HEK293 (cell line): ENCODE results near the gene LEUTX.

Source experiments
- KLF1 ChIP-seq: fragments of 450-650 bp; formaldehyde crosslinking; IDR thresholded peaks from 2 replicates; pipeline ENCODE4 v1.5.1; 2016; ENCODE audit warnings: missing biosample characterization, missing genetic modification characterization
- OVOL3 ChIP-seq: fragments of 450-650 bp; formaldehyde crosslinking; IDR thresholded peaks from 2 replicates; pipeline ENCODE4 v1.5.1; 2016; ENCODE audit warnings: missing biosample characterization, missing genetic modification characterization
- SP7 ChIP-seq: fragments of 450-650 bp; formaldehyde crosslinking; IDR thresholded peaks from 2 replicates; pipeline ENCODE4 v1.5.1; 2016; ENCODE audit warnings: missing biosample characterization, missing genetic modification characterization
- TSHZ1 ChIP-seq: fragments of 450-650 bp; formaldehyde crosslinking; IDR thresholded peaks from 2 replicates; pipeline ENCODE4 v1.5.1; 2016; ENCODE audit warnings: missing biosample characterization, missing genetic modification characterization, borderline replicate concordance
- YY1 ChIP-seq: fragments of 450-650 bp; formaldehyde crosslinking; IDR thresholded peaks from 2 replicates; pipeline ENCODE4 v1.5.1; 2018; ENCODE audit warnings: missing biosample characterization, missing genetic modification characterization
- ZBTB20 ChIP-seq: fragments of 450-650 bp; formaldehyde crosslinking; IDR thresholded peaks from 2 replicates; pipeline ENCODE4 v1.5.1; 2016; ENCODE audit warnings: missing biosample characterization, missing genetic modification characterization
- ZFP41 ChIP-seq: fragments of 450-650 bp; formaldehyde crosslinking; IDR thresholded peaks from 2 replicates; pipeline ENCODE4 v1.5.1; 2016; ENCODE audit warnings: missing biosample characterization, missing genetic modification characterization, borderline replicate concordance
- ZNF146 ChIP-seq: fragments of 450-650 bp; formaldehyde crosslinking; IDR thresholded peaks from 2 replicates; pipeline ENCODE4 v1.5.1; 2016; ENCODE audit warnings: missing biosample characterization, missing genetic modification characterization
- ZNF155 ChIP-seq: fragments of 450-650 bp; formaldehyde crosslinking; IDR thresholded peaks from 2 replicates; pipeline ENCODE4 v1.5.1; 2016; ENCODE audit warnings: missing biosample characterization, missing genetic modification characterization
- ZNF2 ChIP-seq: fragments of 450-650 bp; formaldehyde crosslinking; IDR thresholded peaks from 2 replicates; pipeline ENCODE4 v1.5.1; 2016; ENCODE audit warnings: missing biosample characterization, missing genetic modification characterization
- ZNF223 ChIP-seq: fragments of 450-650 bp; formaldehyde crosslinking; IDR thresholded peaks from 2 replicates; pipeline ENCODE4 v1.5.1; 2016; ENCODE audit warnings: missing biosample characterization, missing genetic modification characterization
- ZNF324 ChIP-seq: fragments of 450-650 bp; formaldehyde crosslinking; IDR thresholded peaks from 2 replicates; pipeline ENCODE4 v1.5.1; 2016; ENCODE audit warnings: missing biosample characterization, missing genetic modification characterization
- ZNF37A ChIP-seq: fragments of 450-650 bp; IDR thresholded peaks from 2 replicates; pipeline ENCODE4 v1.5.1; 2018; ENCODE audit warnings: missing biosample characterization, missing genetic modification characterization
- ZNF398 ChIP-seq: fragments of 450-650 bp; formaldehyde crosslinking; IDR thresholded peaks from 2 replicates; pipeline ENCODE4 v1.5.1; 2017; ENCODE audit warnings: missing biosample characterization, missing genetic modification characterization
- ZNF558 ChIP-seq: fragments of 450-650 bp; formaldehyde crosslinking; IDR thresholded peaks from 2 replicates; pipeline ENCODE4 v1.5.1; 2016; ENCODE audit warnings: missing biosample characterization, missing genetic modification characterization
- ZNF585B ChIP-seq: fragments of 450-650 bp; formaldehyde crosslinking; IDR thresholded peaks from 2 replicates; pipeline ENCODE4 v1.5.1; 2016; ENCODE audit warnings: missing biosample characterization, missing genetic modification characterization
- ZNF623 ChIP-seq: fragments of 450-650 bp; formaldehyde crosslinking; IDR thresholded peaks from 2 replicates; pipeline ENCODE4 v1.5.1; 2016; ENCODE audit warnings: missing biosample characterization, missing genetic modification characterization
- ZNF626 ChIP-seq: fragments of 450-650 bp; sonication (Bioruptor Pico); formaldehyde crosslinking; IDR thresholded peaks from 2 replicates; pipeline ENCODE4 v1.5.1; 2018; ENCODE audit warnings: missing biosample characterization, missing genetic modification characterization, inconsistent platforms
- ZNF76 ChIP-seq: fragments of 450-650 bp; formaldehyde crosslinking; IDR thresholded peaks from 2 replicates; pipeline ENCODE4; 2016; ENCODE audit warnings: low read depth, missing biosample characterization, missing genetic modification characterization, borderline replicate concordance
- ZSCAN30 ChIP-seq: fragments of 450-650 bp; IDR thresholded peaks from 2 replicates; pipeline ENCODE4 v1.5.1; 2018; ENCODE audit warnings: missing biosample characterization, mild to moderate bottlenecking, missing genetic modification characterization, moderate library complexity
- TF ChIP-seq, protein P1 (sequence below): fragments of 450-650 bp; formaldehyde crosslinking; IDR thresholded peaks from 2 replicates; pipeline ENCODE4 v1.5.1; 2016; ENCODE audit warnings: missing biosample characterization, missing genetic modification characterization
- TF ChIP-seq, protein P2 (sequence below): fragments of 450-650 bp; formaldehyde crosslinking; IDR thresholded peaks from 2 replicates; pipeline ENCODE4 v1.5.1; 2016; ENCODE audit warnings: missing biosample characterization, missing genetic modification characterization, low read depth
- TF ChIP-seq, protein P3 (sequence below): fragments of 450-650 bp; formaldehyde crosslinking; IDR thresholded peaks from 2 replicates; pipeline ENCODE4 v1.5.0; 2017; ENCODE audit warnings: missing biosample characterization, missing genetic modification characterization, borderline replicate concordance
- TF ChIP-seq, protein P4 (sequence below): fragments of 450-650 bp; formaldehyde crosslinking; IDR thresholded peaks from 2 replicates; pipeline ENCODE4 v1.5.1; 2016; ENCODE audit warnings: missing biosample characterization, missing genetic modification characterization

Gene LEUTX

DNA sequence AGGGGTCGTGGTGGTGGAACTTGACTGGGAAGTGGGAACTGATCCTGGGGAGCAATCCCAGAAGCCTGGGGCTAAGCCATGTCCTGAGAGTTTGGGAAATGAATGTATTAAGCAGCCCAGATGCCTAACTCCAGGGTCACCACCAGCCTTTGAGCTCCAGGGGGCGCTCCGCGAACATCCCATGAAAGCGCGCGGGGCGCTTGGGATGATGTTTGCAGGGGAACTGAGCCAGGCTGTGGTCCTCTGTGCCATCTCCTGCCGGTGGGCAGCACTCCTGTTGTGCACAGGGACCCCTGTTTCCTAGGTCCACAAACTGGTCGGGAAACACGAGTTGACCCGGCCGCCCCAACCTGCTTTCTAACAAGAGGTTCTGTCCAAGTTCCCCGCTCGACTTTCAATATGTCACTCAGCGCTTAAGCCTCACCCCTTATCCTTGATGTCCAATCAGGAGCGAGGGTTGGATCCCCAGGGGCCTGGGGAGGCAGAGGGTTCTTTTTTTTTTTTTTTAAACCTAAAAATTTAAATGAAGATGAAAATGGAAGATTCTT lies 14.4 kb downstream of the LEUTX start (continued):
- TF ChIP-seq ZNF155 (tag by site-specific recombination) = no peak
- peak; percentile 85 for TF ChIP-seq SP7
- no peak for TF ChIP-seq ZFP41
- no peak for TF ChIP-seq ZNF398
- TF ChIP-seq ZNF558 (tag by site-specific recombination) = 0 out of 2 replicates have a peak, but pooled peaks have one; percentile 23
- no peak for TF ChIP-seq YY1
- peak; percentile 79 for TF ChIP-seq ZNF76
- TF ChIP-seq ZNF324 = 0 out of 2 replicates have a peak, but pooled peaks have one; percentile 60
- no peak; the same call in 1 of the 2 replicates for TF ChIP-seq TSHZ1 (tag by site-specific recombination)
- TF ChIP-seq, protein P1, sequence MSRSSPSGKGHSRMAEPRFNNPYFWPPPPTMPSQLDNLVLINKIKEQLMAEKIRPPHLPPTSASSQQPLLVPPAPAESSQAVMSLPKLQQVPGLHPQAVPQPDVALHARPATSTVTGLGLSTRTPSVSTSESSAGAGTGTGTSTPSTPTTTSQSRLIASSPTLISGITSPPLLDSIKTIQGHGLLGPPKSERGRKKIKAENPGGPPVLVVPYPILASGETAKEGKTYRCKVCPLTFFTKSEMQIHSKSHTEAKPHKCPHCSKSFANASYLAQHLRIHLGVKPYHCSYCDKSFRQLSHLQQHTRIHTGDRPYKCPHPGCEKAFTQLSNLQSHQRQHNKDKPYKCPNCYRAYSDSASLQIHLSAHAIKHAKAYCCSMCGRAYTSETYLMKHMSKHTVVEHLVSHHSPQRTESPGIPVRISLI = peak; percentile 69; the same call in 1 of the 2 replicates
- 0 out of 2 replicates have a peak, but pooled peaks have one; percentile 10 for TF ChIP-seq ZSCAN30
- no peak for TF ChIP-seq ZNF146 (tag by site-specific recombination)
- TF ChIP-seq OVOL3 (tag by site-specific recombination) = no peak
- TF ChIP-seq ZNF626 (tag by site-specific recombination) = no peak
- TF ChIP-seq KLF1 = no peak
- TF ChIP-seq, protein P2, sequence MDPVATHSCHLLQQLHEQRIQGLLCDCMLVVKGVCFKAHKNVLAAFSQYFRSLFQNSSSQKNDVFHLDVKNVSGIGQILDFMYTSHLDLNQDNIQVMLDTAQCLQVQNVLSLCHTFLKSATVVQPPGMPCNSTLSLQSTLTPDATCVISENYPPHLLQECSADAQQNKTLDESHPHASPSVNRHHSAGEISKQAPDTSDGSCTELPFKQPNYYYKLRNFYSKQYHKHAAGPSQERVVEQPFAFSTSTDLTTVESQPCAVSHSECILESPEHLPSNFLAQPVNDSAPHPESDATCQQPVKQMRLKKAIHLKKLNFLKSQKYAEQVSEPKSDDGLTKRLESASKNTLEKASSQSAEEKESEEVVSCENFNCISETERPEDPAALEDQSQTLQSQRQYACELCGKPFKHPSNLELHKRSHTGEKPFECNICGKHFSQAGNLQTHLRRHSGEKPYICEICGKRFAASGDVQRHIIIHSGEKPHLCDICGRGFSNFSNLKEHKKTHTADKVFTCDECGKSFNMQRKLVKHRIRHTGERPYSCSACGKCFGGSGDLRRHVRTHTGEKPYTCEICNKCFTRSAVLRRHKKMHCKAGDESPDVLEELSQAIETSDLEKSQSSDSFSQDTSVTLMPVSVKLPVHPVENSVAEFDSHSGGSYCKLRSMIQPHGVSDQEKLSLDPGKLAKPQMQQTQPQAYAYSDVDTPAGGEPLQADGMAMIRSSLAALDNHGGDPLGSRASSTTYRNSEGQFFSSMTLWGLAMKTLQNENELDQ = no peak
- TF ChIP-seq, protein P3, sequence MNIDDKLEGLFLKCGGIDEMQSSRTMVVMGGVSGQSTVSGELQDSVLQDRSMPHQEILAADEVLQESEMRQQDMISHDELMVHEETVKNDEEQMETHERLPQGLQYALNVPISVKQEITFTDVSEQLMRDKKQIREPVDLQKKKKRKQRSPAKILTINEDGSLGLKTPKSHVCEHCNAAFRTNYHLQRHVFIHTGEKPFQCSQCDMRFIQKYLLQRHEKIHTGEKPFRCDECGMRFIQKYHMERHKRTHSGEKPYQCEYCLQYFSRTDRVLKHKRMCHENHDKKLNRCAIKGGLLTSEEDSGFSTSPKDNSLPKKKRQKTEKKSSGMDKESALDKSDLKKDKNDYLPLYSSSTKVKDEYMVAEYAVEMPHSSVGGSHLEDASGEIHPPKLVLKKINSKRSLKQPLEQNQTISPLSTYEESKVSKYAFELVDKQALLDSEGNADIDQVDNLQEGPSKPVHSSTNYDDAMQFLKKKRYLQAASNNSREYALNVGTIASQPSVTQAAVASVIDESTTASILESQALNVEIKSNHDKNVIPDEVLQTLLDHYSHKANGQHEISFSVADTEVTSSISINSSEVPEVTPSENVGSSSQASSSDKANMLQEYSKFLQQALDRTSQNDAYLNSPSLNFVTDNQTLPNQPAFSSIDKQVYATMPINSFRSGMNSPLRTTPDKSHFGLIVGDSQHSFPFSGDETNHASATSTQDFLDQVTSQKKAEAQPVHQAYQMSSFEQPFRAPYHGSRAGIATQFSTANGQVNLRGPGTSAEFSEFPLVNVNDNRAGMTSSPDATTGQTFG = no peak
- TF ChIP-seq, protein P4, sequence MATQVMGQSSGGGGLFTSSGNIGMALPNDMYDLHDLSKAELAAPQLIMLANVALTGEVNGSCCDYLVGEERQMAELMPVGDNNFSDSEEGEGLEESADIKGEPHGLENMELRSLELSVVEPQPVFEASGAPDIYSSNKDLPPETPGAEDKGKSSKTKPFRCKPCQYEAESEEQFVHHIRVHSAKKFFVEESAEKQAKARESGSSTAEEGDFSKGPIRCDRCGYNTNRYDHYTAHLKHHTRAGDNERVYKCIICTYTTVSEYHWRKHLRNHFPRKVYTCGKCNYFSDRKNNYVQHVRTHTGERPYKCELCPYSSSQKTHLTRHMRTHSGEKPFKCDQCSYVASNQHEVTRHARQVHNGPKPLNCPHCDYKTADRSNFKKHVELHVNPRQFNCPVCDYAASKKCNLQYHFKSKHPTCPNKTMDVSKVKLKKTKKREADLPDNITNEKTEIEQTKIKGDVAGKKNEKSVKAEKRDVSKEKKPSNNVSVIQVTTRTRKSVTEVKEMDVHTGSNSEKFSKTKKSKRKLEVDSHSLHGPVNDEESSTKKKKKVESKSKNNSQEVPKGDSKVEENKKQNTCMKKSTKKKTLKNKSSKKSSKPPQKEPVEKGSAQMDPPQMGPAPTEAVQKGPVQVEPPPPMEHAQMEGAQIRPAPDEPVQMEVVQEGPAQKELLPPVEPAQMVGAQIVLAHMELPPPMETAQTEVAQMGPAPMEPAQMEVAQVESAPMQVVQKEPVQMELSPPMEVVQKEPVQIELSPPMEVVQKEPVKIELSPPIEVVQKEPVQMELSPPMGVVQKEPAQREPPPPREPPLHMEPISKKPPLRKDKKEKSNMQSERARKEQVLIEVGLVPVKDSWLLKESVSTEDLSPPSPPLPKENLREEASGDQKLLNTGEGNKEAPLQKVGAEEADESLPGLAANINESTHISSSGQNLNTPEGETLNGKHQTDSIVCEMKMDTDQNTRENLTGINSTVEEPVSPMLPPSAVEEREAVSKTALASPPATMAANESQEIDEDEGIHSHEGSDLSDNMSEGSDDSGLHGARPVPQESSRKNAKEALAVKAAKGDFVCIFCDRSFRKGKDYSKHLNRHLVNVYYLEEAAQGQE (tag by site-specific recombination) = no peak
- TF ChIP-seq ZNF2 (tag by site-specific recombination) = peak; percentile 96
- TF ChIP-seq ZNF623 (tag by site-specific recombination) = peak; percentile 4; the same call in 1 of the 2 replicates
- no peak for TF ChIP-seq ZNF223
- TF ChIP-seq ZNF37A (tag by site-specific recombination) = no peak
- TF ChIP-seq ZNF585B (tag by site-specific recombination) = no peak
- TF ChIP-seq ZBTB20 (tag by site-specific recombination) = no peak
